ENCODE results near the gene LEFTY1. TPM values are rescaled to one million over a fixed set of nuclear protein-coding genes. Genes with fewer than 3 reads are reported as not detected.

LEFTY1 gene
- total RNA-seq, 2 donors from 2014 or later, result 0.35 TPM; not detected in 1

GRCh38 chr1:225874431-225874830 is 14.5 kb downstream of the LEFTY1 start:
- peaks cover 55% of the 10 kb centered on the region for H3K36me3 ChIP-seq
- DNase-seq (ENCODE audit: low spot score), result no peak
- TF ChIP-seq CTCF (IDR thresholded peaks at IDR 0.05), result no peak
- peaks cover 0 to 28% of the 10 kb centered on the region in 2 donors for H3K4me1 ChIP-seq
- no peak overlapping the region for H3K4me3 ChIP-seq
- H3K9me3 ChIP-seq, result no peaks in the 10 kb centered on the region
- H3K27me3 ChIP-seq, result no peaks in the 10 kb centered on the region
- no peak overlapping the region for H3K27ac ChIP-seq

GRCh38 chr1:225873281-225873850 is 15.6 kb downstream of the LEFTY1 start:
- H3K36me3 ChIP-seq, result peaks cover 60% of the 10 kb centered on the region
- DNase-seq (ENCODE audit: low spot score), result no peak
- peaks cover 0 to 17% of the 10 kb centered on the region in 2 donors for H3K4me1 ChIP-seq
- no peaks in the 10 kb centered on the region for H3K27me3 ChIP-seq
- no peak overlapping the region for H3K4me3 ChIP-seq
- no peak overlapping the region for H3K27ac ChIP-seq
- H3K9me3 ChIP-seq, result no peaks in the 10 kb centered on the region
- TF ChIP-seq CTCF (IDR thresholded peaks at IDR 0.05), result no peak

- Histone ChIP-seq H3K4me1 (peaks cover 0 to 4% of the 10 kb centered on the region in 2 donors), H3K36me3 (peaks cover 67% of the 10 kb centered on the region), H3K27ac (no peak overlapping the region), H3K9me3 (no peaks in the 10 kb centered on the region), H3K4me3 (no peak overlapping the region), H3K27me3 (no peaks in the 10 kb centered on the region)
- DNase-seq (ENCODE audit: low spot score), result no peak
- TF ChIP-seq CTCF (IDR thresholded peaks at IDR 0.05), result no peak
Measured at GRCh38 chr1:225872075-225872430, 16.9 kb downstream of the LEFTY1 start.

- Histone ChIP-seq H3K4me1 (no peaks in the 10 kb centered on the region), H3K27ac (no peak overlapping the region), H3K4me3 (no peak overlapping the region), H3K9me3 (no peaks in the 10 kb centered on the region), H3K36me3 (peaks cover 67% of the 10 kb centered on the region), H3K27me3 (no peaks in the 10 kb centered on the region)
- DNase-seq (ENCODE audit: low spot score), result no peak
- TF ChIP-seq CTCF (IDR thresholded peaks at IDR 0.05), result no peak
Measured at GRCh38 chr1:225871359-225872074, 17.4 kb downstream of the LEFTY1 start.

- H3K4me1 ChIP-seq, result no peaks in the 10 kb centered on the region
- TF ChIP-seq CTCF (IDR thresholded peaks at IDR 0.05), result no peak
- DNase-seq (ENCODE audit: low spot score), result no peak
- no peaks in the 10 kb centered on the region for H3K9me3 ChIP-seq
- peaks cover 70% of the 10 kb centered on the region for H3K36me3 ChIP-seq
- no peaks in the 10 kb centered on the region for H3K27me3 ChIP-seq
- no peak overlapping the region for H3K4me3 ChIP-seq
- no peak overlapping the region for H3K27ac ChIP-seq
Measured at GRCh38 chr1:225870911-225871310, 18.0 kb downstream of the LEFTY1 start.

Data from right atrium auricular region (tissue), 2 donors.